Smooth muscle cell (in vitro differentiated cells): ENCODE results near the gene SMIM43. TPM values are rescaled to one million over a fixed set of nuclear protein-coding genes. Genes with fewer than 3 reads are reported as not detected.

Experiments used
- DNase-seq: peaks from one replicate; lab custom pipeline; 2025; ENCODE audit not compliant: unreplicated experiment; lab: John Stamatoyannopoulos, UW
- H2AFZ ChIP-seq: fragments of 200-600 bp; sonication (generic); 2 replicates; pipeline ENCODE4 v1.6.0; 2016; ENCODE audit warnings: antibody characterized with exemption, low read depth, mild to moderate bottlenecking
- H3F3A ChIP-seq: fragments of 200-600 bp; sonication (generic); 2 replicates; pipeline ENCODE4 v1.6.0; 2017; ENCODE audit warnings: antibody characterized with exemption, low read depth
- H3K27ac ChIP-seq: fragments of 200-600 bp; sonication (generic); 2 replicates; pipeline ENCODE4 v1.5.1; 2016; ENCODE audit warnings: low read depth, mild to moderate bottlenecking
- H3K27me3 ChIP-seq: fragments of 200-600 bp; sonication (generic); 2 replicates; pipeline ENCODE4 v1.6.1; 2016; ENCODE audit warnings: low read depth, mild to moderate bottlenecking
- H3K36me3 ChIP-seq: fragments of 200-600 bp; sonication (generic); 2 replicates; pipeline ENCODE4 v1.5.1; 2016; ENCODE audit warnings: low read depth
- H3K4me1 ChIP-seq: fragments of 200-600 bp; sonication (generic); 2 replicates; pipeline ENCODE4 v1.5.1; 2016; ENCODE audit warnings: low read depth
- H3K4me2 ChIP-seq: fragments of 200-600 bp; sonication (generic); 2 replicates; pipeline ENCODE4 v1.6.0; 2016; ENCODE audit warnings: mild to moderate bottlenecking
- H3K4me3 ChIP-seq: fragments of 200-600 bp; sonication (generic); 2 replicates; pipeline ENCODE4 v1.5.1; 2016; ENCODE audit warnings: mild to moderate bottlenecking
- H3K79me2 ChIP-seq: fragments of 200-600 bp; sonication (generic); 2 replicates; pipeline ENCODE4 v1.6.0; 2016; ENCODE audit warnings: low read depth, mild to moderate bottlenecking
- H3K9ac ChIP-seq: fragments of 200-600 bp; sonication (generic); 2 replicates; pipeline ENCODE4 v1.6.0; 2016; ENCODE audit warnings: low read depth
- H3K9me3 ChIP-seq: fragments of 200-600 bp; sonication (generic); replicated peaks from 2 replicates; pipeline ENCODE4 v1.5.1; 2016; ENCODE audit warnings: low read depth
- H4K20me1 ChIP-seq: fragments of 200-600 bp; sonication (generic); 2 replicates; pipeline ENCODE4 v1.6.0; 2016; ENCODE audit warnings: low read depth
- CTCF ChIP-seq: fragments of 200-600 bp; sonication (generic); IDR thresholded peaks from 2 replicates; pipeline ENCODE4 v1.5.1; 2017; ENCODE audit warnings: borderline replicate concordance, mild to moderate bottlenecking, antibody characterized with exemption; ENCODE audit not compliant: insufficient read depth, poor library complexity, severe bottlenecking
- WGBS: methylation state at CpG from one replicate; pipeline ENCODE4 v1.1.7; 2016; ENCODE audit warnings: low lambda C conversion rate; 5-methylcytosine and 5-hydroxymethylcytosine counted together
- polyA plus RNA-seq: library from polyadenylated mRNA; unstranded; fragments of >200 nt; fragmentation: Nextera tagmentation; extraction: Ambion mirVana; gene quantifications from 2 replicates; pipeline ENCODE4 v1.2.1, GENCODE V29; 2016
- total RNA-seq: library from RNA; depleted of rRNA; stranded (reverse); fragments of >200 nt; gene quantifications from 2 replicates; pipeline ENCODE4 v1.2.3, GENCODE V29; 2014

SMIM43 gene
- total and polyA plus RNA-seq, 2 experiments from 2014 or later, result not detected

- Histone ChIP-seq H3F3A (peaks cover 7% of the 10 kb centered on the region), H3K9ac (no peak overlapping the region), H3K4me1 (peaks cover 5% of the 10 kb centered on the region), H3K9me3 (no peaks in the 10 kb centered on the region), H3K27me3 (no peaks in the 10 kb centered on the region), H3K27ac (peak overlapping the region; percentile 96), H3K79me2 (no peaks in the 10 kb centered on the region), H3K4me3 (no peak overlapping the region), H3K4me2 (no peak overlapping the region), H4K20me1 (no peaks in the 10 kb centered on the region), H2AFZ (no peak overlapping the region), H3K36me3 (no peaks in the 10 kb centered on the region)
- no peak for TF ChIP-seq CTCF
- no peak for DNase-seq
- 19% methylated on average over 4 of the region's 4 CpGs for WGBS
Observed at GRCh38 chr4:121728066-121728465, 36.9 kb downstream of the SMIM43 start.

- H3K9ac ChIP-seq, result no peak overlapping the region
- 43% methylated on average over 3 of the region's 3 CpGs for WGBS
- no peaks in the 10 kb centered on the region for H3K36me3 ChIP-seq
- H4K20me1 ChIP-seq, result no peaks in the 10 kb centered on the region
- no peaks in the 10 kb centered on the region for H3K79me2 ChIP-seq
- no peak overlapping the region for H3K4me3 ChIP-seq
- peak; percentile 64 for TF ChIP-seq CTCF
- H3K4me2 ChIP-seq, result no peak overlapping the region
- H3F3A ChIP-seq, result peaks cover 7% of the 10 kb centered on the region
- H3K27me3 ChIP-seq, result no peaks in the 10 kb centered on the region
- no peaks in the 10 kb centered on the region for H3K9me3 ChIP-seq
- no peak overlapping the region for H3K27ac ChIP-seq
- H3K4me1 ChIP-seq, result peaks cover 5% of the 10 kb centered on the region
- DNase-seq, result no peak
- H2AFZ ChIP-seq, result no peak overlapping the region
Observed at GRCh38 chr4:121726642-121727268, 38.2 kb downstream of the SMIM43 start.

GRCh38 chr4:121724671-121725070 is 40.3 kb downstream of the SMIM43 start:
- no peak for TF ChIP-seq CTCF
- peaks cover 5% of the 10 kb centered on the region for H3K4me1 ChIP-seq
- no peak overlapping the region for H3K27ac ChIP-seq
- H2AFZ ChIP-seq, result no peak overlapping the region
- H3K79me2 ChIP-seq, result no peaks in the 10 kb centered on the region
- no peaks in the 10 kb centered on the region for H4K20me1 ChIP-seq
- H3F3A ChIP-seq, result peaks cover 7% of the 10 kb centered on the region
- no peaks in the 10 kb centered on the region for H3K9me3 ChIP-seq
- 100% methylated on average over 1 of the region's 1 CpG for WGBS
- no peak overlapping the region for H3K9ac ChIP-seq
- H3K27me3 ChIP-seq, result no peaks in the 10 kb centered on the region
- no peaks in the 10 kb centered on the region for H3K36me3 ChIP-seq
- no peak for DNase-seq
- H3K4me3 ChIP-seq, result no peak overlapping the region
- no peak overlapping the region for H3K4me2 ChIP-seq

- no peaks in the 10 kb centered on the region for H3K27me3 ChIP-seq
- H3K27ac ChIP-seq, result no peak overlapping the region
- no peaks in the 10 kb centered on the region for H3K9me3 ChIP-seq
- no peaks in the 10 kb centered on the region for H4K20me1 ChIP-seq
- H3K4me3 ChIP-seq, result no peak overlapping the region
- H3K9ac ChIP-seq, result no peak overlapping the region
- 66% methylated on average over 1 of the region's 1 CpG for WGBS
- no peak overlapping the region for H2AFZ ChIP-seq
- H3K4me2 ChIP-seq, result no peak overlapping the region
- no peaks in the 10 kb centered on the region for H3K79me2 ChIP-seq
- H3K4me1 ChIP-seq, result no peaks in the 10 kb centered on the region
- H3F3A ChIP-seq, result no peaks in the 10 kb centered on the region
- no peak for TF ChIP-seq CTCF
- H3K36me3 ChIP-seq, result no peaks in the 10 kb centered on the region
- DNase-seq, result no peak
Observed at GRCh38 chr4:121721700-121722099, 43.3 kb downstream of the SMIM43 start.
